Brain microvascular endothelial cell (primary cell): ENCODE measurements around the gene PTPRN2.

ENCODE experiments used
- DNase-seq: peaks from one replicate; pipeline ENCODE4 v3.0.0-alpha.2; 2020
- H3K27ac ChIP-seq: fragments of 250-450 bp; sonication (Bioruptor Pico); 2 replicates; pipeline ENCODE4 v1.5.1; 2020; ENCODE audit warnings: mild to moderate bottlenecking, moderate library complexity
- H3K27me3 ChIP-seq: fragments of 250-450 bp; sonication (Bioruptor Pico); replicated peaks from 2 replicates; pipeline ENCODE4 v1.5.1; 2020; ENCODE audit warnings: mild to moderate bottlenecking
- H3K36me3 ChIP-seq: fragments of 250-450 bp; sonication (Bioruptor Pico); replicated peaks from 2 replicates; pipeline ENCODE4 v1.5.1; 2020; ENCODE audit warnings: mild to moderate bottlenecking
- H3K4me3 ChIP-seq: 2 replicates; pipeline ENCODE4 v1.5.1; 2011; ENCODE audit warnings: low read depth, mild to moderate bottlenecking, control low read depth, low read length, moderate library complexity
- in situ Hi-C: cut with HindIII; loops from 2 replicates; pipeline ENCODE4 v1.10.0; 2017; ENCODE audit warnings: low sequenced_read_pairs, low pct_ligation_motif_present
- TF ChIP-seq, protein P1 (sequence below): IDR thresholded peaks from 2 replicates; pipeline ENCODE4 v1.5.1; 2011; ENCODE audit warnings: low read depth, mild to moderate bottlenecking, moderate library complexity, low read length, control low read depth, inconsistent platforms; ENCODE audit errors: missing control alignments

The PTPRN2 gene

GRCh38 chr7:158559356-158559755 lies 28.3 kb downstream of the PTPRN2 start:
- TF ChIP-seq, protein P1, sequence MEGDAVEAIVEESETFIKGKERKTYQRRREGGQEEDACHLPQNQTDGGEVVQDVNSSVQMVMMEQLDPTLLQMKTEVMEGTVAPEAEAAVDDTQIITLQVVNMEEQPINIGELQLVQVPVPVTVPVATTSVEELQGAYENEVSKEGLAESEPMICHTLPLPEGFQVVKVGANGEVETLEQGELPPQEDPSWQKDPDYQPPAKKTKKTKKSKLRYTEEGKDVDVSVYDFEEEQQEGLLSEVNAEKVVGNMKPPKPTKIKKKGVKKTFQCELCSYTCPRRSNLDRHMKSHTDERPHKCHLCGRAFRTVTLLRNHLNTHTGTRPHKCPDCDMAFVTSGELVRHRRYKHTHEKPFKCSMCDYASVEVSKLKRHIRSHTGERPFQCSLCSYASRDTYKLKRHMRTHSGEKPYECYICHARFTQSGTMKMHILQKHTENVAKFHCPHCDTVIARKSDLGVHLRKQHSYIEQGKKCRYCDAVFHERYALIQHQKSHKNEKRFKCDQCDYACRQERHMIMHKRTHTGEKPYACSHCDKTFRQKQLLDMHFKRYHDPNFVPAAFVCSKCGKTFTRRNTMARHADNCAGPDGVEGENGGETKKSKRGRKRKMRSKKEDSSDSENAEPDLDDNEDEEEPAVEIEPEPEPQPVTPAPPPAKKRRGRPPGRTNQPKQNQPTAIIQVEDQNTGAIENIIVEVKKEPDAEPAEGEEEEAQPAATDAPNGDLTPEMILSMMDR, result no peak
- H3K36me3 ChIP-seq, result no peaks in the 10 kb centered on the region
- DNase-seq, result no peak
- no peaks in the 10 kb centered on the region for H3K27me3 ChIP-seq
- in situ Hi-C loops, result no loop called here
- no peak overlapping the region for H3K27ac ChIP-seq
- H3K4me3 ChIP-seq, result no peak overlapping the region

DNA sequence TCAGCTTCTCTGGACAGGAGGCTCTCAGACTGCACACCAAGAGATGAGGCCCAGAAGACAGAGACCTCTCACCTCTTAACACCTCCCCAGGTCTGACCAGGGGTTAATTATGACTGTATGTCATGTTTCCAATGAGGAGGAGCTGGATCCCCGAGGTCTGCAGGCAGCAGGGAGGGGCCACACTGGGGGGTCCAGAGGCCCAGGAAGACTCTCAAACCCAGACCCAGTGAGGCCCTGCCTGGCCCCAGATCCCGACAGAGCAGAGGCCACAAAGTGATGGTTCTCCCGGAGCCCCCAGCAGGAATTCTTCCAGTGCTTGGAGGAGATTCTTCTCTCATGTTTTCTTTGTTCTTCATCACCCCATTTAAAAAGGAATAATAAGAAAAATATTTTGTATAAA lies 28.8 kb downstream of the PTPRN2 start:
- DNase-seq, result no peak
- Histone ChIP-seq H3K27ac (no peak overlapping the region), H3K27me3 (no peaks in the 10 kb centered on the region), H3K36me3 (no peaks in the 10 kb centered on the region), H3K4me3 (no peak overlapping the region)
- in situ Hi-C loops, result no loop called here
- TF ChIP-seq, protein P1, result no peak

GRCh38 chr7:158557441-158557755 lies 30.2 kb downstream of the PTPRN2 start:
- Histone ChIP-seq H3K36me3 (no peaks in the 10 kb centered on the region), H3K4me3 (no peak overlapping the region), H3K27me3 (no peaks in the 10 kb centered on the region), H3K27ac (no peak overlapping the region)
- in situ Hi-C loops, result no loop called here
- TF ChIP-seq, protein P1, result no peak
- no peak for DNase-seq

DNA sequence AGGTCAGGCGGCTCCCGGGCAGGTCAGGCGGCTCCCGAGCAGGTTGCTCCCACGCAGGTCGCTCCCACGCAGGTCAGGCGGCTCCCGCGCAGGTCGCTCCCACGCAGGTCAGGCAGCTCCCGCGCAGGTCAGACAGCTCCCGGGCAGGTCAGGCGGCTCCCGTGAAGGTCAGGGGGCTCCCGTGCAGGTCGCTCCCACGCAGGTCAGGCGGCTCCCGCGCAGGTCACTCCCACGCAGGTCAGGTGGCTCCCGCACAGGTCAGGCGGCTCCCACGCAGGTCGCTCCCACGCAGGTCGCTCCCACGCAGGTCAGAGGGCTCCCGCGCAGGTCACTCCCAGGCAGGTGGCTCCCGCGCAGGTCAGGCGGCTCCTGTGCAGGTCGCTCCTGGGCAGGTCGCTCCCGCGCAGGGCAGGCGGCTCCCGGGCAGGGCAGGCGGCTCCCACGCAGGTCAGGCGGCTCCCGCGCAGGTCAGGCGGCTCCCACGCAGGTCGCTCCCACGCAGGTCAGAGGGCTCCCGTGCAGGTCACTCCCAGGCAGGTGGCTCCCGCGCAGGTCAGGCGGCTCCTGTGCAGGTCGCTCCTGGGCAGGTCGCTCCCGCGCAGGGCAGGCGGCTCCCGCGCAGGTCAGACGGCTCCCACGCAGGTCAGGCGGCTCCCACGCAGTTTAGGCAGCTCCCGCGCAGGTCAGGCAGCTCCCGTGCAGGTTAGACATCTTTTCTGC lies 30.7 kb downstream of the PTPRN2 start:
- no peak for DNase-seq
- H3K27ac ChIP-seq, result no peak overlapping the region
- H3K27me3 ChIP-seq, result no peaks in the 10 kb centered on the region
- no peak overlapping the region for H3K4me3 ChIP-seq
- TF ChIP-seq, protein P1, result no peak
- in situ Hi-C loops, result no loop called here
- no peaks in the 10 kb centered on the region for H3K36me3 ChIP-seq

DNA sequence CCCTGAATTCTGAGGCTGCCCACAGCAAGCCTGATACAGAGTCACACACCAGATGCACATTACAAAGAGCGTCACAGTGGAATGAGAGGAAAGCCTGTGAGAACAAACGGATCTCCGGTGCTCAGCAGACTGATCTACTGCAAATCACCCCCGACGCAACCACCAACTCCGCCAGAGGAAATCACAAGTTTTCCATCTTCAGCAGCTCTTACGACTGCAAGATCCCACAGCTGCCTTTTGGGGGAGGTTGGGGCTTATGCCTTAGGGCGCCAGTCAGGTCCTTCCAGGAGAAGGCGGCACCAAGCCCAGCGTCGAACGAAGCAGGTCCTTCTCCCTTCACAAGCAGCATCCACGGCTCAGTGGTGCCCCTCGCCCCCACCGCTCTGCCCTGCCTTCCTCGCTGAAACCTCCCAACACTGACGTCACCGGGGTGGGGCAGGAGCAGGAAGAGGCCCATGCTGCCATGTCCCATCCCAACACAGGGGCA lies 32.5 kb downstream of the PTPRN2 start:
- H3K27me3 ChIP-seq, result no peaks in the 10 kb centered on the region
- no peak overlapping the region for H3K4me3 ChIP-seq
- no peak for DNase-seq
- no peak overlapping the region for H3K27ac ChIP-seq
- H3K36me3 ChIP-seq, result no peaks in the 10 kb centered on the region
- in situ Hi-C loops, result no loop called here
- TF ChIP-seq, protein P1, result no peak
